22Rv1 (cell line): ENCODE data around the gene PIGZ.

ENCODE experiments used
- CTCF ChIP-seq: fragments of 450-650 bp; IDR thresholded peaks from 2 replicates; pipeline ENCODE4 v1.5.1; 2017; ENCODE audit warnings: mild to moderate bottlenecking
- ZFX ChIP-seq: fragments of 450-650 bp; IDR thresholded peaks from 2 replicates; pipeline ENCODE4 v1.6.1; 2017; ENCODE audit warnings: antibody characterized with exemption, borderline replicate concordance

GRCh38 chr3:197002701-197003454 lies 34.2 kb upstream of the PIGZ start:
- peak; percentile 97 for TF ChIP-seq CTCF
- TF ChIP-seq ZFX, result no peak
